Ramos (cell line): Measurements from ENCODE around the gene PRKG1.

Experiments
- in situ Hi-C: fragments of 300-500 bp; cut with MboI; formaldehyde crosslinking; loops from one replicate; pipeline ENCODE4 v1.14.3; 2022; ENCODE audit warnings: low sequenced_read_pairs; ENCODE audit not compliant: unreplicated experiment

The PRKG1 gene

GRCh38 chr10:52283174-52283573 lies 1208.9 kb downstream of the PRKG1 start:
- in situ Hi-C loops = no loop called here

GRCh38 chr10:52284416-52285013 lies 1210.2 kb downstream of the PRKG1 start:
- in situ Hi-C loops = no loop called here

DNA sequence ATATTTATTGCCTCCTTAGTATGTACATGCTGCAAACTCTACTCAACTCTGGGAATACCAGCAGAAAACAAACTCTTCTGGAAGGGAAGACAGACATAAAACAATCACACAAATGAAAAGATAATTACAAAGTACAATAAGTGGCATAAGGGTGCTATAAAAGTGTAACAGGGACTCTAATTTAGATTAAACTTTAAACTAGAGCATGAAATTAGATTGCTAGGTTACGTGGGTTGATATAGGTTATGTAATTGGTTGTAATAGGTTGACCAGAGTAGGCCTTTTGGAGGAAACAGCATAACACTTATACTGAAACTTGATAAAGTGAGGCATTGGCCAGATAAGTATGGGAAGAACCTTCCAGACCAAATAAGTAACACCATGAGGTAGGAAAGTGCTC lies 1213.6 kb downstream of the PRKG1 start:
- in situ Hi-C loops = no loop called here

GRCh38 chr10:52297747-52298146 lies 1223.5 kb downstream of the PRKG1 start:
- in situ Hi-C loops = no loop called here

DNA sequence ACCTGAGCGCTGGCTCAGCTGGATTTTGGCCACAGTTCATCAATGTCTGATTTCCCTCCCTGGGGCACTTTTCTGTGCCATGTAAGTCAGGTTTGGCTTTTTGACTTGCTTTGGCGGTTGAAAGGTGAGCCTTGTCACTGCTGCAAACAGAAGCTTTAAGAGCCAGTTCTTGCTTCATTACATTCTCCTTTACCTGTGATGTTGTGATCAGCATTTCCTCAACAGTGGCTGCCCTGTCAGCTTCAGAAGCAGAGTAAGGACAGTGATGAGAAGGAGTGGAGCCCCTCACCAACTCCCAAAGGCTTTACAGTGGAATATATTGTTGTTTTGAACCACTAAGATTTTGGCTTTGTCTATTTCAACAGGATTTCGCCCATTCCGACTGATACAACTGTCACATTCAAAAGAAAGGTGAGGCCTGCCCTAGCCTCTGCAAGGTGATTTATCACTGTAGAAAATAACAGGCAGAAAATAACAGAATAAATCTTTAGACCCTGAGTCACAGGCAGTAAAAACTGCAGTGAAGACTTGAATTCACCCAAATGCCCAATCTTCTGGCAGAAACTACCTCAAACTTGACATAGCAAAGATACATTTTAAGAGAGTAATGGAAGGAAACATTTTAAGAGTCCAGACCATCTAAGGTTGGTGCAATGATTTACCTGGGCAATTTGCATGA lies 1226.5 kb downstream of the PRKG1 start:
- in situ Hi-C loops = no loop called here

DNA sequence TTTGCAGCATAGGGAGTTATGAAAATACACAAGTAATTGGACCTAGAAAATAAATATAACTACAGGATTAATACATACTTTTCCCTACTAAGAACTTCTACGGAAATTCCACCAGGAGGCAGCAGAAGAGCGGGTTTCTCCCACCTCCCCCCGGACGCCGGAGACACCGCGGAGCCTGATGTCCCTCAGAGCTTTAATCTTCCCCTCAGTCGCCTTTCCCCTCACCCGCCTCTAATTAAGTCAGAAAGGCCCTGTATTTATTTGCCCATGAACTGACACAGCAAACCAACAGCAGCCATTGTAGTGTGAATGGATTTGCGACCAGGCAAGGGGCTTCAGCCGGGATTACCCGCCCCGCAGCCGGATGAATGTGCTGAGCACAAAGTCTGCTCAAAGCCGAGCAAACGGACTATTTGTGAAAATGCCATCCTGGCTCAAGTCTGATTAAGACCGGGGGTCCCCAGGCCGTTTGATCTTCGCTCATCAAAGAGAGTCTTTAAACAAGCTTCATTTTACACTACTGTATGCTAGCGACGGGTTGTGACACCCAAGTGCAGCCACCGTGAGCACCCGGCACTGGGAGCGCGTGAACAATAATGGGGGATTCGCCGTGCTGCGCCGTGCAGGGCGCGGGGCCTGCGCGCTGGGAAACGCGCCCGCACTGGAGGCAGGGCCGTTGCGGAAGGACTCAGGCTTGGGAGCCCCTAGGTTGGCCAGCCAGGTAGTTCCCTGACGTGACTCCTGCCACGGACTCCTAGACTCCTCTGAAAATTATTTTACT lies 1234.2 kb downstream of the PRKG1 start:
- in situ Hi-C loops = no loop called here

DNA sequence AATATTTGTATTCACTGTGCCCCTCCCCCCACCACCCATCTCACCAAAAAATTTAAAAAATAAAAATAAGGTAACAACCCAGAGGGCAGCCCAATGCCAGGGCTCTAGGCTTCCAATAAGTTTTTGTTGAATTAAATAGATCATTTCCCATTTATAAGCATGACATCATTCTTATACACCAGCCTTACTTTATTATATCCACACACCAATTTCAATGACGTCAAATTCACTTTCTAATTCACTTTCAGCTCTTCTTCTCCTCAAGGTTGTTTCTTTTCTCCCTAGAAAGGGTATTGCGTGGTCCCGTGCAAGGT lies 1238.6 kb downstream of the PRKG1 start:
- in situ Hi-C loops = no loop called here

DNA sequence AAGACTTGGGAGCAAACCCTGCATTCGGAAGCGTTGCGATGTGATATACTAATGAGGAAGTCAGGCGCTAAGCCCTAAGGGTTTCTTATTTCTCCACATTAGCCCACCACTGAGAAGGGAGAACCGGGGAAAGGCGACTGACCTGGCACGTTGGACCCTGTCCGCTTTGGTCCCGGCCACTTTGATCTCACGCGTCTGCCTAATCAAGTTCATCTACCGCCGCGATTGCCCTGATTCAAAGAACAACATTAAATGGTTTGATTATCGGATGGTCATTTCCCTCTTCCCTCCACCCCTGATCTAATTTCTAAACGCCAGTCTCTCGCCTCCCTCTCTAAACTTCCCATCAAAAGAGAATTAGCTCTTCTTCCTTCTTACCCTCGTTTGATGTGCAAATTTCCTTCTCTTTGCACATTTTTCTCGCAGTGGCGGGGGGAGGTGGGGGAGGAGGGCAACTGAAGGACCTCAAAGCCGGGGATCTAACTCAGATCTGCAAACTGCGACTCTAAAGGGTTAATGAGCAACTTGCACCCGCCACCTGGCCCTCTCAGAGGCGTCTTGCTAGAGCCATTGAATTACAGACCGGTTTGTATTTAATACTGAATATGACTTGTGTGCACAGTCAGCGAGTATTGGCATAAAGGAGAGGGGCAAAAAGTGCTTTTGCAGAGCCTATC lies 1239.1 kb downstream of the PRKG1 start:
- in situ Hi-C loops = no loop called here

- in situ Hi-C loops = no loop called here
These were observed 1239.9 kb downstream of the PRKG1 start, which contains the start of gene DKK1 for GRCh38 chr10:52313933-52314821. TSS of gene DKK1 (plus strand) at chr10:52314281. CDS start at chr10:52314435, 154 bp downstream.

- in situ Hi-C loops = no loop called here
These were observed 1240.7 kb downstream of the PRKG1 start for GRCh38 chr10:52314822-52315552.

GRCh38 chr10:52316001-52316400 lies 1241.7 kb downstream of the PRKG1 start:
- in situ Hi-C loops = no loop called here

DNA sequence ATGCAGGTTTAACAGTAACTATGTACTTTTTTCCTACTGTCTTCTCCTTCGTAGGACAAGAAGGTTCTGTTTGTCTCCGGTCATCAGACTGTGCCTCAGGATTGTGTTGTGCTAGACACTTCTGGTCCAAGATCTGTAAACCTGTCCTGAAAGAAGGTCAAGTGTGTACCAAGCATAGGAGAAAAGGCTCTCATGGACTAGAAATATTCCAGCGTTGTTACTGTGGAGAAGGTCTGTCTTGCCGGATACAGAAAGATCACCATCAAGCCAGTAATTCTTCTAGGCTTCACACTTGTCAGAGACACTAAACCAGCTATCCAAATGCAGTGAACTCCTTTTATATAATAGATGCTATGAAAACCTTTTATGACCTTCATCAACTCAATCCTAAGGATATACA lies 1242.2 kb downstream of the PRKG1 start:
- in situ Hi-C loops = no loop called here

DNA sequence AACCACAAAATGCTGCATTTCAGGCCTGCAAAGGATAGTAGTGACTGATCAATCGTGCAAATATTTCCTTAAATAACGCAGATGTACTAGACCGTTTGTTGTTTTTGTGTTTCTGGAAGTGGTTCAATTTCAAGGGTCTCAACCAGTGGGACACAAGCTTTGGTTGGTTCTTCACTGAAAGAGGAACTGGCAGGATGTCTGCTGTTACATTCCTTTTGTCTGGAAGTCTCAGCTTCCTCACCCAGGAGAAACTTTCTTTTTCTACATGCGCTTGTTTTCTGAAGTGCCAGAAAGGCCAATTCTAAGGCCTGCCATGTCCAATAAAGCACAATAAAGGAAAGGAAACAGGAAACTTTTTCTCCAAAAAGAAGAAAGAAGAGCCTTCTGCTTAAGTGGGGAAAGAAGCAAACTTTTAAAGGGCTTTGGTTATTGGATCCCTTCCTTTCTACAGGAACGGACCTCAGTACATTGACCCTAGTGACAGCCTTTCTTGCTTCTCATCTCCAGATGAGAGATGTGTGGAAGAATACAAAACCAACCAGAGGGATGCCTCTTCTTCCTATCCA lies 1243.9 kb downstream of the PRKG1 start:
- in situ Hi-C loops = no loop called here

DNA sequence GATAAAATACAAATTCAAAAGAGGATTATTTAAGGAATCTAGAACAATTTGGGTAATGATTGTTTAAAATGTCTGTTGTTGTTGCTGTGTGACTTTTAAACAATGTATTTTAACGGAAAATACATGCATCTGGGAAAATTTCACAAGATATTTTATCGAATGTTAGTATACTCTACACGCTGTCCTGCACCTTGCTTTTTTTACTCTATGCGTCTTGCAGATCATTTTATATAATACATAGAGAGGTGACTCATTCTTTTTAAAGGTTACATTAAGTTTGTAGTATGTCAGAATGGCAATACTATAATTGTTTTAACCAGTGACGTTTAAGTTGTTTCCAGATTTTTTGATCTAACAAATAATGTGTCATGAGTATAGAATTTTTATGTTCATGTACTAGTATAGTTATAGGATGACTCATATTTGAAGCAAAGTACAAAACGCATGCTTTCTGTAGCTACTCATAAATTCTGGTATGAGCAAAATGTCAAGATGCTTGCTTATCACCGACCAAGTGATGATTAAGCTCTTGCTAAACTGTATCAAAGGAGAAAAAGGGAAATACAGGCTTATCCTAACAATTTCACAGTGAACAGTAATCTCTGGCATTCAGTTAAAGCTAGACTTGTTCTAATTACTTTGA lies 1244.7 kb downstream of the PRKG1 start:
- in situ Hi-C loops = no loop called here

DNA sequence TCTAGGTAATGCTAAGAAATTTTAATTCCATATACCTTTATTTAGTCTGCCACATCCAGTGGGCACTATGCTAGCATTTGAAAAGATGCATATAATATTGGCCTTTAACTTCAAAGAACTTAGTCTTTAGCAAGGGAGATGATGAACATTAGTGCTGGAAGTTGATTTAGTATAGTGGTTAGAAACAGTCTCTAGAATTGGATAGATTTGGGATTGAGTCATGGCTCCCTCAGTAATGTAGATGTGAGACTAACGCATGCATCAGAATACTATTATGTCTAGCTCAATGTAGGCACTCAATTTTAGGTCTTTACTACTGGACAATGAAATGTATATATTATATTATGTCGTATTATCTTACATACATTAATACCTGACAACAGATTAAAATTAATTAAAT lies 1245.6 kb downstream of the PRKG1 start:
- in situ Hi-C loops = no loop called here

GRCh38 chr10:52322323-52322722 lies 1248.0 kb downstream of the PRKG1 start:
- in situ Hi-C loops = no loop called here

GRCh38 chr10:52322936-52323335 lies 1248.6 kb downstream of the PRKG1 start:
- in situ Hi-C loops = no loop called here

GRCh38 chr10:52326382-52326781 lies 1252.1 kb downstream of the PRKG1 start:
- in situ Hi-C loops = no loop called here
